DOHH2 (cell line): ENCODE measurements around the gene ACTG2.

Experiments used
- H3F3A ChIP-seq: fragments of 200-600 bp; sonication (generic), shearing (Covaris generic); 2 replicates; pipeline ENCODE4 v1.6.0; 2016; ENCODE audit warnings: antibody characterized with exemption, mild to moderate bottlenecking; ENCODE audit not compliant: control insufficient read depth, insufficient read depth
- H3K27ac ChIP-seq: fragments of 200-600 bp; sonication (generic); 2 replicates; pipeline ENCODE4 v1.5.1; 2014; ENCODE audit warnings: low read depth, mild to moderate bottlenecking, low read length, moderate library complexity
- H3K27me3 ChIP-seq: fragments of 200-600 bp; sonication (generic); 2 replicates; pipeline ENCODE4 v1.6.1; 2014; ENCODE audit warnings: mild to moderate bottlenecking, low read length, mixed read lengths; ENCODE audit not compliant: control insufficient read depth
- H3K36me3 ChIP-seq: fragments of 200-600 bp; sonication (generic); 2 replicates; pipeline ENCODE4 v1.6.1; 2014; ENCODE audit warnings: mild to moderate bottlenecking, low read length, moderate library complexity, mixed read lengths; ENCODE audit not compliant: control insufficient read depth
- H3K4me1 ChIP-seq: fragments of 200-600 bp; sonication (generic); 2 replicates; pipeline ENCODE4 v1.6.1; 2014; ENCODE audit warnings: mild to moderate bottlenecking, low read length, mixed read lengths; ENCODE audit not compliant: control insufficient read depth
- H3K4me2 ChIP-seq: fragments of 200-600 bp; sonication (generic); 2 replicates; pipeline ENCODE4 v1.6.0; 2014; ENCODE audit warnings: mild to moderate bottlenecking, low read length, moderate library complexity
- H3K4me3 ChIP-seq: fragments of 200-600 bp; sonication (generic); 2 replicates; pipeline ENCODE4 v1.5.1; 2014; ENCODE audit warnings: mild to moderate bottlenecking, low read length, mixed read lengths
- H3K79me2 ChIP-seq: fragments of 200-600 bp; sonication (generic); 2 replicates; pipeline ENCODE4 v1.6.1; 2014; ENCODE audit warnings: mild to moderate bottlenecking, low read length, mixed read lengths; ENCODE audit not compliant: control insufficient read depth
- H3K9me2 ChIP-seq: fragments of 200-600 bp; sonication (generic); replicated peaks from 2 replicates; pipeline ENCODE4 v1.6.1; 2014; ENCODE audit warnings: mild to moderate bottlenecking, low read length, mixed read lengths; ENCODE audit not compliant: control insufficient read depth
- H3K9me3 ChIP-seq: fragments of 200-600 bp; sonication (generic); 2 replicates; pipeline ENCODE4 v1.6.1; 2014; ENCODE audit warnings: antibody characterized with exemption, low read length, mixed read lengths; ENCODE audit not compliant: control insufficient read depth, insufficient read depth
- H4K20me1 ChIP-seq: fragments of 200-600 bp; sonication (generic); 2 replicates; pipeline ENCODE4 v1.6.0; 2014; ENCODE audit warnings: low read depth, mild to moderate bottlenecking, antibody characterized with exemption, low read length, moderate library complexity; ENCODE audit not compliant: control insufficient read depth, insufficient read depth
- EZH2phosphoT487 ChIP-seq: fragments of 200-600 bp; sonication (generic); IDR thresholded peaks from 2 replicates; pipeline ENCODE4 v1.6.1; 2017; ENCODE audit warnings: borderline replicate concordance, mild to moderate bottlenecking, antibody characterized with exemption, low read length, moderate library complexity, mixed read lengths
- TF ChIP-seq, protein P1 (sequence below): fragments of 200-600 bp; sonication (generic); IDR thresholded peaks from one replicate; pipeline ENCODE4 v1.5.1; 2014; ENCODE audit warnings: antibody characterized with exemption, mild to moderate bottlenecking, low read depth, low read length; ENCODE audit not compliant: poor library complexity, severe bottlenecking

The ACTG2 gene

DNA sequence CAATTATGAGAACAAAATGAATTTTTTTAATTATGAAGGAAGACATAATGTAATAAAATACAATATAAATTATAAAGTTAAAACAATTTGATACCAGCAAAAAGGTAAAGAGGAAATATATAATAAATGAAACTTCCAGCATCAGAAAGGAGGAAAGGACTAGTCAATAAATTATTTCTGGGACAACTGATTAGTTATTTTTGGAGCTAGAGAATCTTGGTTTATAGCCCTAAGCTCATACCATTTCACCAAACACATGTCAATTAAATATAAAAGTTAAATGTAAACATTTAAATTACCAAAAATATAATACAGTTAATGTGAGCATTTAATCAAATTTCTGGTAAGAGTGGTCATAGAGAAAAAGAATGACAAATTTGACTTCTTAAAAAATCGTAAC, 12.1 kb downstream of the ACTG2 start:
- H3K27ac ChIP-seq, result no peak overlapping the region
- no peaks in the 10 kb centered on the region for H3K9me3 ChIP-seq
- no peaks in the 10 kb centered on the region for H3K27me3 ChIP-seq
- H3K4me2 ChIP-seq, result no peak overlapping the region
- peaks cover 5% of the 10 kb centered on the region for H3K4me1 ChIP-seq
- TF ChIP-seq EZH2phosphoT487, result no peak
- TF ChIP-seq, protein P1, sequence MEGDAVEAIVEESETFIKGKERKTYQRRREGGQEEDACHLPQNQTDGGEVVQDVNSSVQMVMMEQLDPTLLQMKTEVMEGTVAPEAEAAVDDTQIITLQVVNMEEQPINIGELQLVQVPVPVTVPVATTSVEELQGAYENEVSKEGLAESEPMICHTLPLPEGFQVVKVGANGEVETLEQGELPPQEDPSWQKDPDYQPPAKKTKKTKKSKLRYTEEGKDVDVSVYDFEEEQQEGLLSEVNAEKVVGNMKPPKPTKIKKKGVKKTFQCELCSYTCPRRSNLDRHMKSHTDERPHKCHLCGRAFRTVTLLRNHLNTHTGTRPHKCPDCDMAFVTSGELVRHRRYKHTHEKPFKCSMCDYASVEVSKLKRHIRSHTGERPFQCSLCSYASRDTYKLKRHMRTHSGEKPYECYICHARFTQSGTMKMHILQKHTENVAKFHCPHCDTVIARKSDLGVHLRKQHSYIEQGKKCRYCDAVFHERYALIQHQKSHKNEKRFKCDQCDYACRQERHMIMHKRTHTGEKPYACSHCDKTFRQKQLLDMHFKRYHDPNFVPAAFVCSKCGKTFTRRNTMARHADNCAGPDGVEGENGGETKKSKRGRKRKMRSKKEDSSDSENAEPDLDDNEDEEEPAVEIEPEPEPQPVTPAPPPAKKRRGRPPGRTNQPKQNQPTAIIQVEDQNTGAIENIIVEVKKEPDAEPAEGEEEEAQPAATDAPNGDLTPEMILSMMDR, result no peak
- no peaks in the 10 kb centered on the region for H3K9me2 ChIP-seq
- H3F3A ChIP-seq, result no peaks in the 10 kb centered on the region
- H3K36me3 ChIP-seq, result no peaks in the 10 kb centered on the region
- no peaks in the 10 kb centered on the region for H4K20me1 ChIP-seq
- no peaks in the 10 kb centered on the region for H3K79me2 ChIP-seq
- H3K4me3 ChIP-seq, result no peak overlapping the region

DNA sequence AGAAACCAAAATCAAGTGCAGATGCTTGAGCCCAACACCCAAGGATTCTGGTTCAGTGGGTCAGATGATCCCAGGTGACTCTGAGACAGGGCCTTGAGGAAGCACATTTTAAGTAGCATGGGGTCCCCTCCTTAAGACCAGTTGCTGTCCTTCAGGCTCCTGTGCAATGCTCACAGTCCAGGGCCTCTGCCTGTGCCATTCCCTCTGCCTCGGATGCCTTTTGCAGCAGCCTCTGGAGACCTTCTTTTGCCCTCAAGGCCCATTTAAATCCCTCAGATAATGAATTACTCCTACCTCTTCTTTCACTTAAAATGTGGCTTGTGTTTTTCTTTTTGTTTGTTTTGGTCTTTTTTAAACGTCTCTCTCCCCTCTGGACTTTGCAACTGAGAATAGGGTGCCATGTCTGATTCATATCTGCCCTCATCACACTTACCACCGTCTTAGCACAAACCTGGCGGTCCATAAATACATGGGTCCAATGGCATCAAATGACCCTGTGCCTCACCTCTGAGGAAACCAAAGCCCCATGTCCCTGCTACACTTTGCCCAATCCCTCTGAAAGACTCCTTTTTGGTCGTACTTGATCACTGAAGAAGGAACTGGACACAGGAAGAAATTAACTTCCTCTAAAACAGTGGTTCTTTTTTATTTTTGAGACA, 14.2 kb downstream of the ACTG2 start:
- H3K9me2 ChIP-seq, result no peaks in the 10 kb centered on the region
- H3K4me1 ChIP-seq, result peaks cover 5% of the 10 kb centered on the region
- H3K4me3 ChIP-seq, result no peak overlapping the region
- H3K79me2 ChIP-seq, result no peaks in the 10 kb centered on the region
- H3K27ac ChIP-seq, result no peak overlapping the region
- H4K20me1 ChIP-seq, result no peaks in the 10 kb centered on the region
- no peaks in the 10 kb centered on the region for H3F3A ChIP-seq
- no peaks in the 10 kb centered on the region for H3K36me3 ChIP-seq
- no peak overlapping the region for H3K4me2 ChIP-seq
- H3K9me3 ChIP-seq, result no peaks in the 10 kb centered on the region
- TF ChIP-seq, protein P1, result no peak
- TF ChIP-seq EZH2phosphoT487, result no peak
- no peaks in the 10 kb centered on the region for H3K27me3 ChIP-seq

DNA sequence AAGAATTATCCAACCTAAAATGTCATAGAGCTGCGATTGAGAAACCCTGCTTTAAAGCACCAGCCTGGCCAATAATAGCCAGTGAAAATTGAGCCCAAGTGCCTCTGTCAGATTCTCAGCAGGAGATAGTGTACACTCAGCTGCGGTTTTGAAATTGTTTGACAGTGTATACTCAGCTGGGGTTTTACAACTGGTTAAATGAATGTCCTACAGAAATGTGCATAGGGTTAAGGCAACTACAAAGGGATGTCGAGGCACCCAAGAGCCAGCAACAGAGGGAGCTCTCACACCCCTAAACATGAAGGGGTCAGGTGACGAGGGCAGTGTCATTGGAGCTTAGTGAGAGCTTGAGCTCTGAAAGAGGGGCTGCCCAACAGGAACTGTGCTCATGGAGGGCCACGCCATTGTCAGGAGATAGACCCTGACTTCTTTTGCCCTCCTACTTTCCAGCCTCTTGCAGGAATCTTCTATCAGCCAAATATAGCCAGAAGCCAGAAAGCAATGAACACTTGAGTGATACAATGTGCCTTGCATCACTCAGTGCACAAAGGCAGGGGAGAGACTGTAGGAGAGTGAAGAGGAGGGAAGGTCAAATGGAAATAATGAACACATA, 15.1 kb downstream of the ACTG2 start:
- Histone ChIP-seq H3K36me3 (no peaks in the 10 kb centered on the region), H4K20me1 (no peaks in the 10 kb centered on the region), H3K4me3 (no peak overlapping the region), H3F3A (no peaks in the 10 kb centered on the region), H3K4me2 (no peak overlapping the region), H3K4me1 (peaks cover 5% of the 10 kb centered on the region), H3K27ac (no peak overlapping the region), H3K79me2 (no peaks in the 10 kb centered on the region), H3K9me3 (no peaks in the 10 kb centered on the region), H3K27me3 (no peaks in the 10 kb centered on the region), H3K9me2 (no peaks in the 10 kb centered on the region)
- TF ChIP-seq, protein P1, result peak; percentile 66
- no peak for TF ChIP-seq EZH2phosphoT487
